Mucosa of gallbladder (tissue), 1 donor: Measurements from ENCODE around the gene LRRC10B. TPM values are rescaled to one million over a fixed set of nuclear protein-coding genes. Genes with fewer than 3 reads are reported as not detected.

ENCODE experiments used
- DNase-seq: peaks from one replicate; pipeline ENCODE4 v3.0.0-alpha.2; 2020; ENCODE audit warnings: low spot score
- total RNA-seq: library from RNA; stranded (reverse); gene quantifications from one replicate; pipeline ENCODE4 v1.2.1, GENCODE V29; 2021
- donor health status: DM: no; HTN: no; CAD: no.

Gene LRRC10B
- total RNA-seq, 1 donor from 2014 or later, result 0.46 TPM

GRCh38 chr11:61529537-61530225, 21.1 kb downstream of the LRRC10B start:
- no peak for DNase-seq

- no peak for DNase-seq
Measured at GRCh38 chr11:61531044-61531443, 22.5 kb downstream of the LRRC10B start.

GRCh38 chr11:61532134-61533038, 23.8 kb downstream of the LRRC10B start:
- DNase-seq, result peak; percentile 37

DNA sequence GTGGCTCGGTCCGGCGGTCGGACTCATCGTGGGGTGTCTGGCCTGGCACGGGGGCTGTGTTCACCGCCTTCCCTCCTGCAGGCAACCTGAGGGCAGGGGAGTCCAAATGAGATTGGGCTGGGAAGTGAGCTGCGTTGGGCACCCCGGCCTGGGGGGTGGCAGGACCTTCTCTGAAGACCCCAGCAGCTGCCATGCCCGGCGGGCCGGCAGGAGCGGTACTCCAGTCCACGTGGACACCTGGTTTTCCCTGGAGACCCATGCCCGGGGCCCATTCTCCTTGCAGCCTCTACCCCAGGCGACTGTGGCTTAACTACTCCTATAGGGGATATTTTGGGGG, 24.5 kb downstream of the LRRC10B start:
- DNase-seq, result no peak

DNA sequence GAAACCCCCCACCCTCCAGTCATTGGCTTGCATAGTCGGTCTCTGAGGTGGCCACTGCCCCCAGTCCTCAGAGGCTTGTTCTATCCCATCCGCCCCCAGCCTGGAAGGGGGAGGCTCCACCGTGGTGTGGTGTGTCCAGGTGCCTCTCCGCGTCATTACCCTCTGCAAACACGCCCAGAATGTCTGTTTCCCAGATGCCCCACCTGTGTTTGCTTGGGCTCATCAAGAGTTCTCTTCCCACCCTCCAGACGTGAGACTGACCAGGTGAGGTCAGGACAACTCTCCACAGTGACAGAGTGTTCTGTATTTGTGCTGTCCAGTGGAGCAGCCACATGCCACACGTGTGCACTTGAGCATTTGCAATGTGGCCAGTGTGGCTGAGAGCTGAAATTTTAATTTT, 24.9 kb downstream of the LRRC10B start:
- DNase-seq, result no peak

DNA sequence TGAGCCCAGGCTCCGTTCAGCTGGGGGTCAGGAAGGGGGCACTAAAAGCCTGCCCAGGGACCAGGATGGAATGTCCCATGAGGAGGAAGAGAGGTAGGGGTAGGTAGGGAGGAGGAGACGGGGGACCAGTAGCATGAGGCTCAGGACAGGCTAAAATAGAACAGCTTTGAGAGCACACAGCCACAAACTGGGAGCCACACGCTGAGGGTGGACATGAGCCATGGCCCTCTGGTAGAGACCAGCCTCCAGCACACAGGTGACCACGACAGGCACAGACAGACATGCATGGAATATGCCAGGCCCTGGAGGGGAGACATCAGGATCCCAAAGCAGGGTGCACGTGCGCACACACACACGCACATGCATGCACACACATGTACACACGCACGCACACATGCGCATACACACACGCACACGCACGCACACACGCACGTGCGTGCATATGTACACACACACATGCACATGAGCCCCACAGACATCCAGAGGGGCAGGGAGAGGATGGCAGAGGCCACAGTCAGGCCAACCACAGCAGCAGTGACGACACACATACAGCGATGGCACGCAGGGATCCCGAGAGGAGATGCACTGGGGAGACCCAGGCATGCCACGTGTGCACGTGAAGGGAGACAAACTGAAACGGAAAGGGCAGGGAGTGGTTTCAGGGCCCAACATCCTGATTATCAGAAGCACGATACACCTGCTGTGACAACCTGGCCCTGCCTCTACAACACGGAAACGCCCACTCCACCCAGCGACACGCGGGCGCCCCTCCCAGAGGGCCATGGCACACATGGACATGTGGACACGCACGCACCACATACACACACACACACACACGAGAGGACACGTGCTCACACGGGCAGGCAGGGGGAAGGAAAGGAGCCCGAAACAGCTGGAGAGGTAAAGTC, 25.7 kb downstream of the LRRC10B start:
- no peak for DNase-seq

GRCh38 chr11:61534933-61535839, 26.6 kb downstream of the LRRC10B start:
- DNase-seq, result no peak

- DNase-seq, result no peak
Measured at GRCh38 chr11:61535998-61536675, 27.6 kb downstream of the LRRC10B start.

DNA sequence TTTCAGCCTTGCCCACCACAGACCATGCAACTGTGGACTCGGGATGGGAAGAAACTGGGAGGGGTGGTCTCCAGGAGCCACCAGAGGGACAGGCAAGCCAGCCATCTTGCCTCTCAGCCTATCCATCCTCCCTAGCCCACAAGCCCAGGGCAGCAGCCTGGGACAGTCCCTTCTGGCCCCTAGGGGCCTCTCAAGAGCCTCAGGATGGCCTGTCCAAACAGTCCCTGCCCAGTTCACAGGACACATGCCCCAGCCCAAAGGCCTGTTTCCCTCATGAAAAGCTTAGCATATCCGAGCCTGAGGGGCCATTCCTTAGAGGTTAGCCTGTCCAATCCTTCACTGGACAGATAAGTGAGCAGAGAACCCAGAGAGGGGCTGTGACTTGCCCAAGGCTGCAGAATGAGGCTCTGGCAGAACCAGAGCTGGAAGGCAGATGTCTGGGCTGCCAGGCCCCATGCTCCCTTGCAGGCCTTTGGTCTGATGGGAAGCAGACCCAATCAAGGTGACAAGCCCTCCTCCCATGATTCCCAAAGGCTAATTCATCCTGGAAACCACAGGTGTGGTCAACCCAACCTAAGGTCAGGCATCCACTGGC, 28.2 kb downstream of the LRRC10B start:
- DNase-seq, result no peak

DNA sequence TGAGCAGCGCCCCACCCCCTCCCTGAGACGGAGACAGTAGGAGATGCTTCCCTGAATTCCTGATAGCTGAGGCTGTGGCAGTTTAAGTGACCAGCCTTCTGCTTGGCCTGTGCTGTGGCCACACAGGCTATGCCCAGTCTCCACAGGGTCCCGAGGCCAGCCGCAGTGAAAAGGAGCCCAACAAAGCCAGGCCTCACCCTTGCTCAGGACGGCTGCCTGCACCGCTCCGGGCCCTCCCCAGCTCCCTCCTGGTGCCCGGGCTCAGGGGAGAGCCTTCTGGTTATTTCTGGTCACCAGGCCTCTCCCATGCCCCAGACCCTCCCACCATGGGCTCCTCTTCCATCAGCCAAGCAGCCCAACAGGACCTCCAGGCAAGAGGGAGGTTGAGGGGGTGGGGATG, 28.8 kb downstream of the LRRC10B start:
- DNase-seq, result no peak

GRCh38 chr11:61538636-61538961, 30.1 kb downstream of the LRRC10B start:
- DNase-seq, result no peak

DNA sequence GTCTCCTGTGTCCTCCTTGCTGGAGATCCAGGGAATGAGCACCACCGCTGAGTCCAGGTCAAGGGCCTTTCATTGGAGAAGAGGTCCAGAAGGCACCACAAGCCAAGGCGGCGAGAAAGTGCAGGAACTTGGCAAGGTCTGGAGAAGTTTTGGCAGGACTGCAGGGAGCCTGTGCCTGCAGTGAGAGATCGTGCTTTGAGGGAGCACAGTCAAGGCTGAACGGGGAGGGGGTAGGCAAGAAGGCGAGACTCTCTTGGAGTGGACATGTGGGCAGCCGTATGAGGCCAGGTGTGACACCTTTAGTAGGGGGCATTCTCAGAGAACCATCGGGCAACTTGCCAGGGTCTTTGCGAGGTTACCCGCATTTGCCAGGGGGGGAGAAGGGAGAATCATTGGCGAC, 30.5 kb downstream of the LRRC10B start:
- peak; percentile 22 for DNase-seq

DNA sequence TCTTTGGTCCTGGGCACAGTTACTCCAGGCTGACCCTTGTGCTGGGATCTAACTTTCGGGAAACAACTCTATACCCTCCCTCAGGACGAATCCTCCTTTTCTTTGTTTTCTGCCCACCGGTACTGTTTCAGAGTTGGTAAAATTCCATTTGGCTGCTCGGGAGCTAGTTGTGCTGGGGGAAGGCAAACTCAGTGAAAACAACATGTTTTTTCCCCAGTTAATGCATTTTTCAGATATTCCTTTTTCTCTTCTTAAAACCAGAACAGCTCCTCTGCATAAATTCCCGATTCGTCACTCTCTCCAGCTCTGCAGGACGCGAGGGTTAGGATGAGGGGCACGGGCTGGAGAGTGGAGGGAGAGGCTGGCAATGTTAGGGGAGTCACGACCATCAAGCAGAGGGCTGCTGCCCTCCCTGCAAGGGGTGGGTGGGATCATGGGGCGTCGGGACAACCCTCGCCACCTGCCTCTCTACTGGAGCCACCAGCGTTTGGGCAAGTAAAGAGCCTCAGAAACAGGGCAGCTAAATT, 31.3 kb downstream of the LRRC10B start:
- DNase-seq, result no peak

GRCh38 chr11:61540528-61540927, 32.0 kb downstream of the LRRC10B start:
- DNase-seq, result no peak

- DNase-seq, result no peak
Measured at GRCh38 chr11:61541598-61541997, 33.0 kb downstream of the LRRC10B start.

DNA sequence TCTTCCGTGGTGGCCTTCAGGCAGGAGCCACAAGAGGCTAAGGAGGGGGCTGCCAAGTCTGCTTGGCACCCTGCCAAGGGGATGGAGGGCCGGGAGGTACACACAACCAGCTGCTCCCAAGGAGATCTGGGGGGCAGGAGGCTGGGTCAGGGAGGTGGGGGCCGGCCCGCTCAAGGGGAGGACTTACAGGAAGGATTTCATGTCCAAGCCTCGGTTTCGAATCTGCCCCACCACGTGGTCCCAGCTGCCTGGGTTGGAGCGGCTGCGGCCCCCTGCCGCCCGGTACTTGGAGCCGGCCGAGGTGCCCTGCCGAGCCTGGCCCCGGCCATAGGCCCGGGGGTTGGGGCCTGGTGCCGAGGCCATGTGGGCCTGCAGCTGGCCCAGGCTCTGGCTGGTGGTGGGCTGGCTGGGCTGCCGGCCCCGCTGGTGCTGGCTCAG, 33.5 kb downstream of the LRRC10B start:
- DNase-seq, result no peak

GRCh38 chr11:61542705-61543104, 34.2 kb downstream of the LRRC10B start:
- no peak for DNase-seq

GRCh38 chr11:61543606-61544306, 35.2 kb downstream of the LRRC10B start:
- no peak for DNase-seq

DNA sequence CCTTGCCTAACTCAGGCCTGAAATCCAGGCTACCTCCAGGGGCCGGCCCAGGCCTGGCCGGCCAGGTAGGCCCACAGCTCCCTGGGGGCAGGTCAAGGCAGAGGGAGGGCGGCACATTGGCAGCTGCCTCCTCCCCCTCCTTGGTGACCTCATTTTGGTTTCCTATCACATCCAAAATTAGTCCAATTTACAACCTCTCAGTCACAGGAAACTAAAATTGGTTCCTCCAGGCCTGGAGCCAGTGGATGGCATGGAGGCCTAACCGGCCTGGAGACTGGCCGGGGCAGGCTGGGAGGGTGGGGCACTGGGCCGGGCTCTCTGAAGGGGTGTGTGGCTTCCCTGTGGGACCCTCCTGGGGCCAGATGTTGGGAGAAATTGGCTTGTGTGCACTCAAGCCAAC, 35.9 kb downstream of the LRRC10B start:
- no peak for DNase-seq
